NCI-H1105 (cell line): ENCODE results near the gene SKAP1.
A peak's percentile ranks its signal among the peaks of the same experiment; 100 is the strongest.

Source experiments
- DNase-seq: peaks from one replicate; lab custom pipeline; 2025; lab: John Stamatoyannopoulos, UW

Gene SKAP1

GRCh38 chr17:48429638-48430586 is at the start of gene SKAP1:
SKAP1 (minus strand) TSS chr17:48430214.
- no peak for DNase-seq

GRCh38 chr17:48479014-48479402 is 49.0 kb upstream of the SKAP1 start:
- no peak for DNase-seq

GRCh38 chr17:48478224-48479013 is 48.4 kb upstream of the SKAP1 start:
- DNase-seq, result no peak

GRCh38 chr17:48477221-48477620 is 47.2 kb upstream of the SKAP1 start:
- DNase-seq, result no peak

- peak; percentile 72 for DNase-seq
Measured at GRCh38 chr17:48472411-48473281, 42.6 kb upstream of the SKAP1 start.

GRCh38 chr17:48471817-48472410 is 41.9 kb upstream of the SKAP1 start:
- peak; percentile 72 for DNase-seq

- no peak for DNase-seq
Measured at GRCh38 chr17:48470388-48471034, 40.5 kb upstream of the SKAP1 start.

- no peak for DNase-seq
Measured at GRCh38 chr17:48469227-48469626, 39.2 kb upstream of the SKAP1 start.

- DNase-seq, result no peak
Measured at GRCh38 chr17:48468299-48468698, 38.3 kb upstream of the SKAP1 start.

GRCh38 chr17:48465884-48466283 is 35.9 kb upstream of the SKAP1 start:
- DNase-seq, result no peak

- DNase-seq, result no peak
Measured at GRCh38 chr17:48463526-48463925, 33.5 kb upstream of the SKAP1 start.

GRCh38 chr17:48462946-48463345 is 32.9 kb upstream of the SKAP1 start:
- DNase-seq, result peak; percentile 10

GRCh38 chr17:48460052-48460451 is 30.0 kb upstream of the SKAP1 start:
- no peak for DNase-seq

- no peak for DNase-seq
Measured at GRCh38 chr17:48459070-48459844, 29.2 kb upstream of the SKAP1 start.

GRCh38 chr17:48457080-48457836 is 27.2 kb upstream of the SKAP1 start:
- peak; percentile 51 for DNase-seq

GRCh38 chr17:48456589-48456988 is 26.6 kb upstream of the SKAP1 start:
- DNase-seq, result no peak

GRCh38 chr17:48455791-48456190 is 25.8 kb upstream of the SKAP1 start:
- no peak for DNase-seq

- DNase-seq, result no peak
Measured at GRCh38 chr17:48453447-48453846, 23.4 kb upstream of the SKAP1 start.

GRCh38 chr17:48451489-48451888 is 21.5 kb upstream of the SKAP1 start:
- no peak for DNase-seq
